HG02798 (cell line): ENCODE results near the gene TMEM219.

ENCODE experiments used
- ATAC-seq: cut with Tn5 transposase; IDR thresholded peaks from one replicate; pipeline ENCODE4 v1.9.1; 2021; ENCODE audit warnings: mild to moderate bottlenecking; ENCODE audit not compliant: unreplicated experiment, poor library complexity

Gene TMEM219

DNA sequence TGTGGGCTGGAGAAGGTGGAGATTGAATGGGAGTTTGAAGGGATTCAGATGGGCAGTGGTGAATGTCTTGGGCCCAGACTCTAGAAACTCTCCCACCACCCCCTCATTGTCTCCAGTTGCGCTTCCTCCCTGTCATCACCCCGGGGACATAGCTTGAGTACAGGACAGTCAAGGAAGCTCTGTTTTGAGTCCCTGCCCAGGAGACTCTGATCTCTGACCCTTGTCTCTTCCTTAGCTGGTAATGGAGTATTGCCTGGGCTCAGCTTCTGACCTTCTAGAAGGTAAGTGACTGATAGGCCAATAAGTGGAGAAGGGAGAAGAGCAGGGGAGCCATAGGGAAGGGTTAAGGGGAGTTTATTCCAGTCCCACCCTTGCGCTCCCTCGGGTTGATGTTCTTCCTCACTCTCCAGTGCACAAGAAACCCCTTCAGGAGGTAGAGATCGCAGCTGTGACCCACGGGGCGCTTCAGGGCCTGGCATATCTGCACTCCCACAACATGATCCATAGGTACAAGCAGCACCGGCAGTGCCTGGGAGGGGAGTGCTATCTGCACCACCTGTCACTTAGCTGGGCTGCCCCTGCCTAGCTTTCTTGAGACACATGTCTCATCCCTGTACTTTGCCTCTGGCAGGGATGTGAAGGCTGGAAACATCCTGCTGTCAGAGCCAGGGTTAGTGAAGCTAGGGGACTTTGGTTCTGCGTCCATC is 16.8 kb downstream of the TMEM219 start:
- ATAC-seq = no peak

DNA sequence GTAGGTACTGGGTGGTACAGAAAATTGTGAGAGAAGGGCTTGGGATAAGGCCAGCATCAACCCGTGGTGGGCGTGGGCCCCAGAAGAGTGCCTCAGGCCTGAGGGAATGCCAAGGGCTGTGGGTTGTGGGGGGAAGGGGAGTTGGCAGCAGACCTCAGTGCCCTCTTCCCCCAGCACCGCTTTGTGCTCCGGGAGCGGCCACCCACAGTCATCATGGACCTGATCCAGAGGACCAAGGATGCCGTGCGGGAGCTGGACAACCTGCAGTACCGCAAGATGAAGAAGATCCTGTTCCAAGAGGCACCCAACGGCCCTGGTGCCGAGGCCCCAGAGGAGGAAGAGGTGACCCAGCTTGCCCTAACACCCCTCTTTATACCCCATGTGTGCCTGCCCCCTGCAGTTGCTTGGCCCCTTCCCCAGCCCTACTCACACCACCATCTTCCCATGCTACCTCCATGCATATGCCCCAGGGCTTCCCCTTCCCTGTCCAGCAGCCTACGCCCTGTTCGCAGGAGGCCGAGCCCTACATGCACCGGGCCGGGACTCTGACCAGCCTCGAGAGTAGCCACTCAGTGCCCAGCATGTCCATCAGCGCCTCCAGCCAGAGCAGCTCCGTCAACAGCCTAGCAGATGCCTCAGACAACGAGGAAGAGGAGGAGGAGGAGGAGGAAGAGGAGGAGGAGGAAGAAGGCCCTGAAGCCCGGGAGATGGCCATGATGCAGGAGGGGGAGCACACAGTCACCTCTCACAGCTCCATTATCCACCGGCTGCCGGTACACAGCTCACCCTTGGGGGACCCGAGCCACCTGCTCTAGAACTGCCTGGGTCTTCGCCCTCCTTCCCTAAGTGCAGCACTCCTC is 20.9 kb downstream of the TMEM219 start:
- ATAC-seq = no peak

DNA sequence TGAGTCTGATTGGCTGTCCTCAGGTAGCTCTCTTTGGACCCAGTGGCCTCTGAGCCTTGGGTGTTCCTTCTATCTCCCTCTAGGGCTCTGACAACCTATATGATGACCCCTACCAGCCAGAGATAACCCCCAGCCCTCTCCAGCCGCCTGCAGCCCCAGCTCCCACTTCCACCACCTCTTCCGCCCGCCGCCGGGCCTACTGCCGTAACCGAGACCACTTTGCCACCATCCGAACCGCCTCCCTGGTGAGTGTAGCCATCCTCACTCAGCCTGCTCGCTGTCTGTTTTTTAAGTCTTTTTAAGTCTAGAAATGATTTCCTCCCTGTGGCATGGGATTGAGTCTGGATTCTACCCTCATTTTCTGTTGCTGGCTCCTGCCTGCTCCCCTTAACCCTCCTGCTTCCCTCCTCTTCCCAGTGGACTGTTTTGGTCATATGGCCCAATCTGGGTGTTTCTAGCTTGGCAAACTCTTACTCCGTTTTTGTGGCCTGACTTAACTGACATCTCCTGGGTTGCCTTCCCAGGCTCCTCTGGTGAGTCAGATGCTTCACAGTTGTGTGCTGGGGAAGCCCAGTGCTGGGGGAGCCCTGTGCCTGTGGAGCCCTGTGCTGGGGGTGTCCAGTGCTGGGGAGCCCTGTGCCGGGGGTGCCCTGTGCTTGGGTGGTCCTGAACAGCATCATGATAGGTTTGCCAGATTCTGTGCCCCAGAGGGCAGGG is 21.7 kb downstream of the TMEM219 start:
- ATAC-seq = no peak

DNA sequence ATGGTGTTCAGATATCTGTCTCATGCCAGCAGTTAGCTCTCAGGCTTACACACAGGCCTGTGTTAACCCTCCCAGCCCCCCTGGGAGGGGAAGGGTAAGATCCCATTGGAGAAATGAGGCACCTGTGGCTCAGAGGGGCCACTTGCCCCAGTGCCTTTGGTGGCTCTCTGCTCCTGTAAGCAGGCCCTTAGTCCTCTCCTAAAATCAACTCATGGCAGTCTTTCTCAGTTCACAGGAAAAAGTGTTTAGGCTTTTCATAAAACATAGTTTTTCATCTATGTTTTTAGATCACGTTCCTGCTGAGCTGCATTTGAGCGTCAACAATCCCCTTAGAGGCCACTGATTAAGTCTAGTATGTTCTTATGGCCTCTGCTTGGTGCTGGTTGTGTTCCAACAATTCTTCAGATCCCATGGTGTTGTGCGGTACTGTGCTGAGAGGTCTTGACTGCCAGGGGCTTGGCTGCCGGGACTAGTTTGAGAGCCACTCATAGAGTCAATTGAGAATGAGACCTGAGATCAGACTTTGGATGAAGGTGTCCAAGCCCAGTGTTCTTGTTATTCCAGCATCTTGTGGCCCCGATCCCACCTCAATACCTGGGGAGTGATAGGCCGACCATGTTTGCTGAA is 22.4 kb downstream of the TMEM219 start:
- no peak for ATAC-seq

DNA sequence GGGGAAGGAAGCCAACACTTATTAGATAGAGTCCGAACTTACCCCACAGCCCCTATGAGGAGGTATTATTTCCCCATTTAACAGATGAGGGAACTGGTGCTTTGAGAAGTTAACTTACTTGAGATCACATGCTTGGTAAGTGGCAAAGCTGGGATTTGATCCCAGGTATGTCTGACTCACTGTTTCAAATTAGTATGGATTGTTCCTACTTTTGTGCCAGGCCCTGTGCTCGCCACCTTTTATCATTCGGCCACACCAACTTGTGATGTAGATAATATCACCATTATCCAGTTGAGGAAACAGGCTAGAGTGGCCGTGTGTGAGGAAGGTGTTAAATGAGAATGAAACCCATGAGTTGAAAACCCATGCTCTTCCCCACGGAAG is 22.9 kb downstream of the TMEM219 start:
- ATAC-seq = no peak

DNA sequence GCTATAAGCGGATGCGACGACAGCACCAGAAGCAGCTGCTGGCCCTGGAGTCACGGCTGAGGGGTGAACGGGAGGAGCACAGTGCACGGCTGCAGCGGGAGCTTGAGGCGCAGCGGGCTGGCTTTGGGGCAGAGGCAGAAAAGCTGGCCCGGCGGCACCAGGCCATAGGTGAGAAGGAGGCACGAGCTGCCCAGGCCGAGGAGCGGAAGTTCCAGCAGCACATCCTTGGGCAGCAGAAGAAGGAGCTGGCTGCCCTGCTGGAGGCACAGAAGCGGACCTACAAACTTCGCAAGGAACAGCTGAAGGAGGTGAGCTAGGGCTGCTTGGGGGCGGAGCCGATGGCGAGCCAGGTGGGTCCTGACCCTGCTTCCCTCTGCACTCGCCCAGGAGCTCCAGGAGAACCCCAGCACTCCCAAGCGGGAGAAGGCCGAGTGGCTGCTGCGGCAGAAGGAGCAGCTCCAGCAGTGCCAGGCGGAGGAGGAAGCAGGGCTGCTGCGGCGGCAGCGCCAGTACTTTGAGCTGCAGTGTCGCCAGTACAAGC is 23.5 kb downstream of the TMEM219 start:
- no peak for ATAC-seq

DNA sequence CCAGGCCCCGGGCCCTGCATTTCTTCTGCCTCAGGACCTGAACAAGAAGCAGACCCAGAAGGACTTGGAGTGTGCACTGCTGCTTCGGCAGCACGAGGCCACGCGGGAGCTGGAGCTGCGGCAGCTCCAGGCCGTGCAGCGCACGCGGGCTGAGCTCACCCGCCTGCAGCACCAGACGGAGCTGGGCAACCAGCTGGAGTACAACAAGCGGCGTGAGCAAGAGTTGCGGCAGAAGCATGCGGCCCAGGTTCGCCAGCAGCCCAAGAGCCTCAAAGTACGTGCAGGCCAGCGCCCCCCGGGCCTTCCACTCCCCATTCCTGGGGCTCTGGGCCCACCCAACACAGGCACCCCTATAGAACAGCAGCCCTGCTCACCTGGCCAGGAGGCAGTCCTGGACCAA is 24.4 kb downstream of the TMEM219 start:
- ATAC-seq = no peak

DNA sequence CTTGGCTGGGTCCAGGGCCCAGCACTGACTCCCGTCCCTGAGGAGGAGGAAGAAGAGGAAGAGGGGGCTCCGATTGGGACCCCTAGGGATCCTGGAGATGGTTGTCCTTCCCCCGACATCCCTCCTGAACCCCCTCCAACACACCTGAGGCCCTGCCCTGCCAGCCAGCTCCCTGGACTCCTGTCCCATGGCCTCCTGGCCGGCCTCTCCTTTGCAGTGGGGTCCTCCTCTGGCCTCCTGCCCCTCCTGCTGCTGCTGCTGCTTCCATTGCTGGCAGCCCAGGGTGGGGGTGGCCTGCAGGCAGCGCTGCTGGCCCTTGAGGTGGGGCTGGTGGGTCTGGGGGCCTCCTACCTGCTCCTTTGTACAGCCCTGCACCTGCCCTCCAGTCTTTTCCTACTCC is 25.1 kb downstream of the TMEM219 start:
- ATAC-seq = no peak

DNA sequence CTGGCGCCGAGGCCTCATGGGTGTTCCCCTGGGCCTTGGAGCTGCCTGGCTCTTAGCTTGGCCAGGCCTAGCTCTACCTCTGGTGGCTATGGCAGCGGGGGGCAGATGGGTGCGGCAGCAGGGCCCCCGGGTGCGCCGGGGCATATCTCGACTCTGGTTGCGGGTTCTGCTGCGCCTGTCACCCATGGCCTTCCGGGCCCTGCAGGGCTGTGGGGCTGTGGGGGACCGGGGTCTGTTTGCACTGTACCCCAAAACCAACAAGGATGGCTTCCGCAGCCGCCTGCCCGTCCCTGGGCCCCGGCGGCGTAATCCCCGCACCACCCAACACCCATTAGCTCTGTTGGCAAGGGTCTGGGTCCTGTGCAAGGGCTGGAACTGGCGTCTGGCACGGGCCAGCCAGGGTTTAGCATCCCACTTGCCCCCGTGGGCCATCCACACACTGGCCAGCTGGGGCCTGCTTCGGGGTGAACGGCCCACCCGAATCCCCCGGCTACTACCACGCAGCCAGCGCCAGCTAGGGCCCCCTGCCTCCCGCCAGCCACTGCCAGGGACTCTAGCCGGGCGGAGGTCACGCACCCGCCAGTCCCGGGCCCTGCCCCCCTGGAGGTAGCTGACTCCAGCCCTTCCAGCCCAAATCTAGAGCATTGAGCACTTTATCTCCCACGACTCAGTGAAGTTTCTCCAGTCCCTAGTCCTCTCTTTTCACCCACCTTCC is 25.6 kb downstream of the TMEM219 start:
- ATAC-seq = no peak

DNA sequence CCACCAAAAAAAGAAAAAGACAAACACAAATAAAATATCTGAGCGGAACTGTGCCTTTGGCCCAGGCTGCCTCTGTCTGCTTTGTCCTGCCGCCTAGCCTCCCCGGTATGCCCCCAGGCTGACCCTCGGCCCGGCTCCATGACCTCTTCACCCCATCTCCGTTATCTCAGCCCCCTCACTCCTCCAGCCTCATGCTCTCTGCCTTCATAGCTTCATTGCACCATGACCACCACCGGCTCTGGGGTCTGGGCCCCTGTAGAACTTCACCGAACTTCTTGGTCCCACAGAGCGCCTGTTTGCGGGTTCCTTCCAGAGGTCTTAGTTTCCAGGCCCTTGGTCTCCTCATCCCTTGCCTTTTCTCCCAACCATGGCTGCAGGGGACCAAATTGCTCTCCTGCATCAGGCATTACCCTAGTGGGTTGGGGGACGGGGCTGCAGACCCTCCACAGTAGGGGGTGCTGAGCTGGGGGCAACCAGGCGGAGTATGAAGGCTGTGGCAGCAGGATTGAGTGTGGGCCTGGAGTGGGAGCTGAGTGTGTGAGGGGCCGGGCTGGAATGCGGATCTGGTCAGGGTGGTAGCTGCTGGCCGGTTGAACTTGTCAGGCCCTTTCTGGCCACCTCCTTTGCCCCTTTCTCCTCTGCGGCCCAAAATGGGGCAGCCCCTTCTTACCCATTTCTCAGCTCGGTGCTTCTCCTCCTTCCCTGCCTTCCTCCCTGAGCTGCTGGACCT is 26.6 kb downstream of the TMEM219 start:
- ATAC-seq = no peak

DNA sequence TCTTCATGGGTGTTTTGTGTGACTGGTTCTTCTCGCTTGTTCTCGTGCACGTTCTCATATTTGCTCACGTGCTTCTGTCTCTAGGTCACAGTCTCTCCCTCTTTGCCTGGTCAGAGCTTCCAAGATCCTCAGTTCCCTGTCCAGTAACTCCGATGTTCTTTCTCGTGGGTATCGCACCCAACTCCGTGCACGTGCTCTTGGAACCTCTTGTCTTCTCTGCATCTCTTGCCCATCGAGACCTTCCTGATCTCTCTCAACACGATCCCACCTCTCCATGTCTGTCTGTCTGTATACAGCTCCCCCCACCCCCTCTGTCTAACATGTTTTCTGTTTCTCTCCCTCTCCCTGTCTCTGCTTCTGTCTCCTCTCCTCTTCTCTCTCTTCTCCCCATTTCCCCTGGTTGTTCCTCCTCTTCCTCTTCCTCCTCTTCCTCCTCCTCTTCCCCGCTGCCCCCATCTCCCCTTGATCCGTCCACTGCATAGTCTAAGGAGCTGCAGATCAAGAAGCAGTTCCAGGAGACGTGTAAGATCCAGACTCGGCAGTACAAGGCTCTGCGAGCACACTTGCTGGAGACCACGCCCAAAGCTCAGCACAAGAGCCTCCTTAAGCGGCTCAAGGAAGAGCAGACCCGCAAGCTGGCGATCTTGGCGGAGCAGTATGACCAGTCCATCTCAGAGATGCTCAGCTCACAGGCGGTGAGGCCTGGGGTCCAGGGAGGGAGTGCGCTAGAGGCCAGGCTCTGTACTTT is 27.4 kb downstream of the TMEM219 start:
- ATAC-seq = no peak

DNA sequence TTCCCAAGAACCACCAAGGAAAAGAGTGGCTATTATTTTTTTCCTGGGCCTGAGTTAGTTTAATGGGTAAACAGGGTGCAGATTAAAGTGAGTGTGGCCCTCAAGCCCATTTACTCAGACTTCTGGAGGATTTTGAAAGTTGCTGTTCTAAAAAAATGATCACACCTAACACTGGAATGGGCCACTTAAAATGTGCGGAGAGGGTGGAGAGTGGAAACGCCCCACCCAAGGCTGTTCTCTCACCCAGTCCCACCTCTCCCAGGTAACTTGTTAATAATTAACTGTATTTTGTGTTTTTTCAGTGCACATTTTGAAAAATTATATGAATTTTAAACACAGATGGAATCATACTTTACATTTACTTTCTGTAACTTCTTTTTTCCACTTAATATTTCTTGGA is 28.2 kb downstream of the TMEM219 start:
- no peak for ATAC-seq

DNA sequence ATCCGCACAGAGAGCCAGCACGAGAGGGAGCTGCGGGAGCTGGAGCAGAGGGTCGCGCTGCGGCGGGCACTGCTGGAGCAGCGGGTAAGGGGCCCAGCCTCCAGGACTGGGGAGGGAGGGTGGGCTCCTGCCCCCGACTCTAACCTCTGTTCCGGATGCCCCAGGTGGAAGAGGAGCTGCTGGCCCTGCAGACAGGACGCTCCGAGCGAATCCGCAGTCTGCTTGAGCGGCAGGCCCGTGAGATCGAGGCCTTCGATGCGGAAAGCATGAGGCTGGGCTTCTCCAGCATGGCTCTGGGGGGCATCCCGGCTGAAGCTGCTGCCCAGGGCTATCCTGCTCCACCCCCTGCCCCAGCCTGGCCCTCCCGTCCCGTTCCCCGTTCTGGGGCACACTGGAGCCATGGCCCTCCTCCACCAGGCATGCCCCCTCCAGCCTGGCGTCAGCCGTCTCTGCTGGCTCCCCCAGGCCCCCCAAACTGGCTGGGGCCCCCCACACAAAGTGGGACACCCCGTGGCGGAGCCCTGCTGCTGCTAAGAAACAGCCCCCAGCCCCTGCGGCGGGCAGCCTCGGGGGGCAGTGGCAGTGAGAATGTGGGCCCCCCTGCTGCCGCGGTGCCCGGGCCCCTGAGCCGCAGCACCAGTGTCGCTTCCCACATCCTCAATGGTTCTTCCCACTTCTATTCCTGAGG is 29.1 kb downstream of the TMEM219 start:
- ATAC-seq = no peak

DNA sequence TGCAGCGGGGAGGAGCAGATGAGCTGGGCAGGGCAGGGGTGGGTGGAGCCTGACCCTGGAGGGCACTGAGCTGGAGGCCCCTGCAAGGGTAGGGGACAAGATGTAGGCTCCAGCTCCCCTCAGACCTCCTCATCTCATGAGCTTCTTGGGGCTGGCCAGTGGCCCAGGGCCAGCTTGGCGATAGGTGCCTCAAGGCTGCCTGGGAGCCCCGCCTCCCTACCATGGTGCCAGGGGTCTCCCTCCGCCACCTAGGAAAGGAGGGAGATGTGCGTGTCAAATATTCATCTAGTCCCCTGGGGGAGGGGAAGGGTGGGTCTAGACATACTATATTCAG is 29.7 kb downstream of the TMEM219 start:
- ATAC-seq = no peak

DNA sequence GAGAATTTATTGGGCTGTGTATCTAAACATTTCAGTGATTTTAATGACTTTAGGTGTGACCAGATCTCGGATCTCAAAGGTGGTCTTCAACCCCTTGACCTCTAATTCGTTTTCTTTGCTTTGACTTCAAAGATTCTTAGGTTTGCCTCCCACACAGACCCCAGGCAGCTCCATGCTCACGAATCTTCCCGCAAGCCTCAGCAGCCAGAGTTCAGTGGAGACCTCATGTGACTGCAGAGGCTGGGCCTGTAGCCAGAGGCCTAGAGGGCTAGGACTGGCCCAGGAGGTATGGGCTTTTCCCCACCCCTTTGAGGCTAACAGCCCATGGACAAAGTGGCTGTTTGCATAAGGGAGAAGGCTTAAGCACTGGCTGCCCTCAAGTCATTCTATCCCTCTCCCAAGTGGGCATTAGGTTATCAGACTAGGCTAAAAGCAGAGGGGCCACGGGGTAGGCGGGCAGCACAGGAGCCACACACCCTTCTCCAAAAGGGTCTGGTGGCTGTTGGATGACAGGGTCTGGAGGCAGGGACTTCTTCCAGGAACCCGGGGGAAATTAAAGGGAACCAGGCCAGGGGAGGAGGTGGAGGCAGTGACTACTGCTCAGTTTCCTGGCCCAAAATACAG is 30.6 kb downstream of the TMEM219 start:
- no peak for ATAC-seq

DNA sequence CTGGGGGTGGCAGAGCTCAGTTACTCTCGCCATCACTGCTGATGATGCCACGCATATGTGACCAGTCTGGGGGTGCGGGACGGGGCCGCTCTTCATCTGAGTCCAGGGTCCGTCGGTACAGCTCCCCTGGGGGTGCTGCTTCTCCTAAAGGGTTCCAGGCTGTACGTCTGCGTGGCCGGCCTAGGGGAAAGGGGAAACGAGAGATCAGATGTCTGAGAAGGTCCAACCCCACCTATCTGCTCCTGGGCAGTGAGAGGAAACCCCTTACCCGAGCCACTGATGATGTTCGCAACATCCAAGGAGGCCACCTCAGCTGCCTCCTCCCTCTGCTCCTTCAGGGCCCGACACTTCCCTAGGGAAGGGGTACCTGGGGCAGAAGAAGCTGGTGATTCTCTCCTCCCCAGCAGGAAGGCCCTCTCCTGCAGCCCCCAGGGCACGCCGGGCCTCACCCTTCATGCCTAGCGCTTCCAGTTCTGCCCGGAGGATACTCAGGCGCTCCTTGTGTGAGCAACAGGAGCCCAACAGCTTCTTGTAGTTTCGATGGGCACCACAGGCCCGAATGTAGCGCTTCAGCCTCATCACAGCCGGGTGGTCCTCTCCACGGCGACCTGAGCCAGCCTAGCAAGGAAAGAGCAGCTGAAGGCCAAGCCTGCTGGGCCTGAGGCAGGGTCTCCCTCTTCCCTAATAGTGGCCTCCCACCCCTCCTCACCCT is 31.5 kb downstream of the TMEM219 start:
- no peak for ATAC-seq
